GM18868 (cell line): Measurements from ENCODE around the gene MEF2C.

Experiments used
- ATAC-seq: cut with Tn5 transposase; IDR thresholded peaks from one replicate; pipeline ENCODE4 v1.9.1; 2021; ENCODE audit warnings: mild to moderate bottlenecking, moderate library complexity; ENCODE audit not compliant: unreplicated experiment

The MEF2C gene

DNA sequence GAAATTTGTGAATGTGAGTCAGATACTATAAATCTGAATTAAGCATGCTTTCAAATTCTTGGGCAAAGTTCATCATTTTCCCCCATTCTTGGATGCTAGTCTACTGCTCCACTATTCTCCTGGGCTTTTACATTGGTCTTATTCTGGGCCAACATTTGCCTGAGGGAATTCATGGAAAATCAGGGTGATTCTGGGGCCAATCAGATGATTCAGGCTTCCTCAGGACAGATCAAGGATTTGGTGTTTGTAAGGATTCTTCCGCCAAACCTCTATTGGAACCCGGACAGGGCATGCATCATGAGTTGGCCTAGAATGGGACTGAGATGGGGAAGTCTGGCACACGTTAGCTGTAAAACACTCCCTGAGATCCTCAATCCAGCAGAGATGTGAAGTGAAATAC lies 113.8 kb downstream of the MEF2C start:
- ATAC-seq = no peak

DNA sequence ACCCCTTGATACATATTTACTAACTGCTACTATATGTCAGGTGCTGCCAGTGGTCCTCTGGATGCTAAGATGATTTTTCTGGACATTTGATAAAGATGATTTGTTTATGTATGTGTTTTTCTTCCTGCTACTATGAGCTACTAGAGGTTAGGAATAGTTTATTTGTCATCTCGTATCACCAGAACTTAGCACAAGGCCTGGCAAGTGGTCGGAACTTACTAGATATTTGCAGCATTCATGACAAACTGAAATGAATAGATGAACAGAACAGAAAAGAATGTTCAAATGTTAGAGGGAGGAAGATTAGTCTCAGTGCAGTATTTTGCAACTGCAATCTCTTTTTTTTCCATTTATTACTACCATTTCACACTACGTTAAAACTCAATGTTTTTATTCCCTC lies 114.6 kb downstream of the MEF2C start:
- no peak for ATAC-seq

DNA sequence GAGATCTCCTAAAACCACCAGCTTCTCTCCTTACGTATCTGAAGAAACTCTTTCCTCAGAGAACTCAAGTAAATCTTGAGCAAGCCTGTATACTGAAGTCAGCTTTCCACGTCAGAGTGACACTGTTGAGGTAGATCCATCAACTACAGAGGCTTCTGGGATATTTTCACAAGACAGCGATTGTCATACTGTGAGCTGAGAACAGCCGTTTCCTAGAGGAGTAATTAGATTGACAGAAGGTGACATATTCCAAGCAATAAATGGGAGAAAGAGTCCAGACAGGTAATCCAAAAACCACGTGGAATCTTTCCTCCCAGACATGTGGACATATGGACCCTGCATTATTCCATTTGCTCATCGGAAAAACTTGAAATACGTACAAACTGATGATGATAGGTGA lies 117.2 kb downstream of the MEF2C start:
- ATAC-seq = no peak

DNA sequence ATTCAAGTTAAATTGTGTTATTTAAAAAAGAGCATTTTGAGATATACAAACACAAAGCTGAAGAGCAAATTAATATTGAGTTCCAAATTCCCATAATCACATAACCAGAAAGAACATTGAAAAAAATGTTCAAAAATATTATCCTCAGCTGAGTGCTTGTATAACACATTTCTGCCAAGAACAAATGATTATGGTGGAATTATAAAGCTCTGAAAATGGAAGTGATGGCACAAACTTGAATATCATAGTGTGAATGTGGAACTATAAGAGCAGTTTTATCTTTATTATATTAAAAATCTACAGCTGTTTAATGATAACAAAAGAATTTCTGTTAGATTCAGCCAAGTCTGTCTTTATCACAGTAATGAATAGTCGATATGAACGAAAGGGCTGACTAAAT lies 117.8 kb downstream of the MEF2C start:
- ATAC-seq = no peak

- peak; percentile 29 for ATAC-seq
These were observed 121.0 kb downstream of the MEF2C start for GRCh38 chr5:88761939-88762338.

- peak; percentile 79 for ATAC-seq
These were observed 121.6 kb downstream of the MEF2C start for GRCh38 chr5:88761269-88761850.

DNA sequence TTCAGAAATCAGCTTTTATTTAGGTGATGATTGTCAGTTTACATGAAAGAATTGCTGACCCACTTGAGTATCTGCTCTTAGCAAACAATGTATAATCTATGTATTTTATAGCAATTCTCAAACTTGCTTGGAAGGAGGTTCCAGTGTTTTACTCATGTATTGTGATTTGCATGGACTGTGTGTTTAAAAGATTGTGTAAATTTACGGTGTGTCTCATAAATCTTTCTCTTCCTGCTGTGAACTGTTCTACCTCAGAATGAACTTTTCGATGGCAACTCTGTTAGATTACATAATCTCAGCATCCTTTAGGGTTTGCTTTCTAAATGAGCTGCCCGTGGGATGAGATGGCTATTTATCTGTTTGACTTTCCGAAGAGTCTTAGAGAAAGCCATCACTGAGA lies 122.5 kb downstream of the MEF2C start:
- no peak for ATAC-seq

DNA sequence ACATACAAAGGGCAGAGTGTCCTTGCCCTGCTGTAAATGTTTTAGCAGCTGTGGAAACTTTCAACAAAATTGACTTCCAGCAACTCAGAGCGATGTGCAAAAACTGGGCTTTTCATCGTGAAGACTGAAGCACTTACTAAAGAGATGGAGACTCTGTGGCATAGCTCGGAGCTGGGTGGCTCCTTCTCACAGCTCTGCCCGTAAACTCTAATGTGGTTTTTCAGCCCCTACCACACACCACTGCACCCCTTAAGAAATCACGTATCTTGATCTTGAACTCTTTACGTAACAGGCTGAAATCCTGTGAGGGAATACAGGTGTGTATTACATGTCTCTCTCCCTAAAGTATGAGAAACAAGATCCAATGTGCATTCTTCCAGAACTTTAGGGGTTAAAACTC lies 124.4 kb downstream of the MEF2C start:
- no peak for ATAC-seq

DNA sequence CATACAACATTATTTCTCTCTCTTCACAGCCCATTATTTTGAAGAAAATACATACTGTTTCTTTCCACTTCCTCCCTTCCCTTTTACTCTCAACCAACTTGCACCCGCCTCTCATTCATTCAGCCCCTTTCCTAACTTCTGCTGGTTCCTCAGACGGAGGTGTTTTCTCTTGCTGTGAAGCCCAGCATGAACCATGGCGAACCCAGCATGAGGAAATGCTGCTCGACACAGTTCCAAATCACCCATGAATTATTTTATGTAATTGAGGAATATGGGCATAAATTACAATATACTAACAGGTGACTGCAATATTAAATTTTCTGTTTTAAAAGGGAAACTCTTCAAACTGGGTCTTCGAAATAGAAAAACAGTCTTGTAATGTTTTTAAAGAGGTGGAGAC lies 124.8 kb downstream of the MEF2C start:
- ATAC-seq = no peak

DNA sequence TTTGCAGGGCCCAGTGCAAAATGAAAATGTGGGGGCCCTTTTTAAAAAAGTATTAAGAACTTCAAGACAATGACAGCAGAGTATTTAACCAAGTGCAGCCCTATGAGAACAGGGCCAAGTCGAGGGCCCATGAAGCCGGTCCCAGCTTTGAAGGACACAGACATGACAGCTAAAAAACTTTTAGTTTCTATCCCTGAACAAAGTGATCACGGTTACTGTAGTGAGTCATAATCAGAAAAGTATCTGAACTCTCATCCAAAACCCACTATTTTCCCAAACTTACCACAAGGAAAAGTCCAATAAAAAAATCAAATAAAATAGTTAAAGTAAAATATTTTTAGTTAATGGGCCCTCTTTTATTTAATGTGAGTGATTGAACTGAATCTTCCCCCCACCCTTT lies 126.0 kb downstream of the MEF2C start:
- no peak for ATAC-seq

GRCh38 chr5:88748666-88749065 lies 134.3 kb downstream of the MEF2C start:
- no peak for ATAC-seq

DNA sequence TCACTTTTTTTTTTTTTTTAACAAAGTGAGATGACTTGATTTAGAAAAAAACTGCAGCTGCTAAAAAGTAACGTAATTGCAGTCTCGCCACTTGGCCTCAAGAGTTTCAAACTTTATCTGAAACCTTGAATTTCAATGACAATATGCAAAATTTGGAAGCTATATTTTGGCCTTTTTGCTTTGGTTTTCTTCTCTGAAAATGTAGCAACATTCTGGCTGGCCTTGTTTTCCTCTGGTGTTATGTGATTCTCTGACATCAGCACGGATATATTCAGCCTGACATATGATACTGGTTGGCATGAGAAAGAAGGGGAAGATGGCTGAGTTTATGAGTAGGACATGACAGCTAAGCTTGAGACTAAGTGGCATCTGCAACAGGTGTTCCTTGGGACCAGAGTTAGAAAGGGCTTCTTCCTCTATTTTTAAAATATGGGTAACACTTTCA lies 136.5 kb downstream of the MEF2C start:
- ATAC-seq = peak; percentile 86

DNA sequence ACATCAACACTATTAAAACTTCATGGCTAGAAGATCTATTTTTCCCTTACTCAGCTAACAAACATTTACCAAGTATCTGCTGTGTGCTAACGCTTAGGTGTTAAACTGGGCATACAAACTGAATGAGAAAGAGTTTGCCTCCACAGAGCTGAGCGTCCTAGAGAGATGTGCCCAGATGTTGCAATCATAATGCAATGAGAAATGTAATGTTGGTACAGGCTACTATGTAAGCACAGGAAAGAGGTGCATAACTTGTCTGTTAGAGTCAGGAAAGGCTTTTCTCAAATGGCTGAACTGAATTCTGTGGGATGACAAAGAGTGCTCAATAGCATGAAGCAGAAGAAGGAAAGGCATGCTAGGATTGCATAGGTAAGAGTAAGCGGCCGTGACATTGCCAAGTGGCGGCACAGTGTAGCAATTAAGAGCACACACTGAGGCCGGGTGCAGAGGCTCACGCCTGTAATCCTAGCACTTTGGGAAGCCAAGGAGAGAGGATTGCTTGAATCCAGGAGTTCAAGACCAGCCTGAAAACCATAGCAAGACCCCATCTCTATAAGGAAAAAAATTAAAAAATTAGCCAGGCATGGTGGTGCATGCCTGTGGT lies 137.8 kb downstream of the MEF2C start:
- ATAC-seq = no peak

GRCh38 chr5:88743231-88743834 lies 139.7 kb downstream of the MEF2C start:
- ATAC-seq = no peak

DNA sequence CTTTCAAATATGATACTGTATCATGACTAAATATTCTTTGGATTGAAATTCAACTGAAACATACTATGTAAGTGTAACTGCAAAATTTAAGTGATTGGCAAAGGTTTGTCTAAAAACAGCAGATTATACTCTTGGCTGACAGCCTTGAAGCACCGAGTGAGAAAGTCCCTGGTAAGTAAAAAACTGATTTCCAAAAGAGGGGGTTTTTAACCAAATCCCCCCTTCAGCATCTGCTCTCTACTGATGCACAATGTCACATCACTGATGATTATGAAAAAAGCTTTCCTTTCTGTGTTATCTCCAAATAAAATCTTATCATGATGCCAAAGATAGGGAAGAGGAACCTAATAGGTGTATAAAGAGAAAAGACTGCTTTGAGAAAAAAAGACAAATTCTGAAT lies 141.0 kb downstream of the MEF2C start:
- peak; percentile 46 for ATAC-seq

DNA sequence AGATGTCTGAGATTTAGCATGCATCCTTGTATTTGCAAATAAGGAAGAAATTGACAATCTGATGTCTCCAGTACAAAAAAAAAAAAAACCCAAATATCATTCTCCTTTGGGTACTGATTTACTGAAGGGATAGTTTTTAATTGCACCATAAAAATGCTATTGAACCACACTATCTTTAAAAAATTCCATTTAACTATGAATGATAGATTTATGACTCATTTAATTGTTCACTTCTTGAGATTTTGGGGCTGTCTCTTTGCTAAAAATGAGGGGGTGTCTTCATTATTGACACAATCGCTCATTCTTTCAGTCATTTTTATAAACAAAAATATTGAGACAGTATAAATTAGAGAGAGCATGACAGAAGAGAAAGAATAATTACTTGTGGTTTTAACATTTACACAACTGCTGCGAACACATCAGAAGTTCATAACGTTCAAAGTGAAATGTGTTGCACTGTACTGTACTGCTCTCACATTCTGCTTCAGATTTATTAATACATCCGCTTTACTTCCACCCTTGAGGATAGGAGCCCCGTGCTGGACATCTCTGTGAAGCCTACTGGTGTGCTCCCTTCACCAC lies 142.3 kb downstream of the MEF2C start:
- no peak for ATAC-seq

- peak; percentile 51 for ATAC-seq
These were observed 146.5 kb downstream of the MEF2C start for GRCh38 chr5:88736494-88736893.

- ATAC-seq = no peak
These were observed 148.0 kb downstream of the MEF2C start for GRCh38 chr5:88734983-88735382.

- ATAC-seq = peak; percentile 57
These were observed 148.8 kb downstream of the MEF2C start for GRCh38 chr5:88734191-88734640.

- ATAC-seq = no peak
These were observed 150.1 kb downstream of the MEF2C start for GRCh38 chr5:88732862-88733261.

- ATAC-seq = peak; percentile 58
These were observed 150.8 kb downstream of the MEF2C start for GRCh38 chr5:88732181-88732633.

- ATAC-seq = no peak
These were observed 153.2 kb downstream of the MEF2C start for GRCh38 chr5:88729829-88730182.
